NCI-H526 (cell line): Measurements from ENCODE around the gene MRPL30.
"Not testable (repeated sequence)": the region's sequence is repeated elsewhere in the genome, so short reads cannot be mapped to it uniquely, and the experiment has no call there.

ENCODE experiments used
- DNase-seq, 2 experiments: peaks; one replicate each; lab custom pipeline; 2025; lab: John Stamatoyannopoulos, UW

Gene MRPL30

DNA sequence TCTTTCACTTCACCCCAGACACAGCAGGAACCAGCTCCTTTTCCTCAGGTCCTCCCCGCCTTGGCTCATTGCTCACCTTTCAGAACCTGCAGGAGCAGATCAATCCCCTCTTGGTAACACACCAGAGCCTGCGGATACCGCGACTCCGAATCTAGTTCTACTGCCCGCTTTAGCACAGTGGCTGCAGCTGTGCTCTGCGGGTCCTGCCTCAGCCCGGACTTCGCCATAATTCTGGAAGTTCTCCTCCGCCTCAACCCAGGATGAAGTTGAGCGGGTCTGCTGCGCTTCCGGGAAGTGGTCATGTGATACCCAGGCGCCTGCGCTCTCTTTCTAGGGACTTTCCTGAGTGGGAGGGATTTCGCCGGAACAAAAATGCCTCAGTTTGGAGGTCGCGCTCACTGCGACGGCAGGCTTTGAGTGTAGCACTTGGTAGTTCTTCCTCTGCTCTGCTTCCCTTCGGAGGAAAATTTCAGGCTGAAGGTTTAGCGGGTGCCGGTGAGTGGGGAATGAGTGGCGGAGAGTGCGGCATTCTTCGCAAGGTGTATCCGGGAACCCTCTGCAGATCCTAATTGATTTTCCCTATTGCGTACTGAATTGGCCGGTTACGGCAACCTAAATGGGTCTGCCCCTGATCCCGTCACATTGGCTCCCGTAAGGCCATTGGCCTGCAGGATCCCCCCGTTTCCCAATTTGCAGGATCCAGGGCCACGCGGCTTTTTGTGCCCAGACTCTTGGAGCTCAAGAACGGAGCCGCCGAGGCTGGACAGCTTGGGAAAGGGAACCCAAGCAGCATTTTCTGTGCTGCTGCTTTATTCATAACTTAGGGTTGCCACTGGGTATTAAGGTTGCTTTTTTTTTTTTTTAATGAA is at the start of gene MRPL30, which contains the start of gene MITD1:
MRPL30 (plus strand) TSS at position 430 of the 869 bp plus-strand sequence. CDS start 5,020 bp downstream, outside the sequence.
MITD1 (minus strand) TSS at position 304 of the 869 bp plus-strand sequence; CDS start at position 227, 77 bp downstream.
- DNase-seq, result peak; percentile 93 to 97

DNA sequence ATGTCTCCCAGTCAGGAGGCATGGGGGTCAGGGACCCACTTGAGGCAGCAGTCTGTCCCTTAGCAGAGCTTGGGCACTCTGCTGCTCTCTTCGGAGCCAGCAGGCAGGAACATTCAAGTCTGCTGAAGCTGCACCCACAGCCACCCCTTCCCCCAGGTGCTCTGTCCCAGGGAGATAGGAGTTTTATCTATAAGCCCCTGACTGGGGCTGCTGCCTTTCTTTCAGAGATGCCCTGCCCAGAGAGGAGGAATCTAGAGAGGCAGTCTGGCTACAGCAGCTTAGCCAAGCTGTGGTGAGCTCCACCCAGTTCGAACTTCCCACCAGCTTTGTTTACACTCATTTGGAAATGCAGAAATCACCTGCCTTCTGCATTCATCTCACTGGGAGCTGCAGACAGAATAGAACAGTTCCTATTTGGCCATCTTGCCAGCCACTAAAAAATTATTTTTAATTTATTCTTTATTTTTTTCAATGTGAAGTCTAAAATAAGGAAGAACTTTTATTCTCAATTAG is 45.9 kb upstream of the MRPL30 start:
- not testable (repeated sequence) for DNase-seq

DNA sequence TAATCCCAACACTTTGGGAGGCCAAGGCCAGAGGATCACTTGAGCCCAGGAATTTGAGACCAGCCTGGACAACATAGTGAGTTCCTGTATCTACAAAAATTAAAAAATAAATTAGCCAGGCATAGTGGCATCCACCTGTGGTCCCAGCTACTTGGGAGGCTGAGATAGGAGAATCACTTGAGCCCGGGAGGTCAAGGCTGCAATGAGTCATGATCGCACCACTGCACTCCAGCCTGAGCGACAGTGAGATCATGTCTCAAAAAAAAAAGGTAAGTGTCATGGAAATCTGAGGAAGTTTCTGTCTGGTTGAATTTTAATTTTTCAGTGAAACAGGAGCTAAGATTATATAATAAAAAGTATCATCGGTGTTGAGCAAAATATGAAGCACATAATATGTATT is 42.0 kb upstream of the MRPL30 start:
- no peak for DNase-seq

DNA sequence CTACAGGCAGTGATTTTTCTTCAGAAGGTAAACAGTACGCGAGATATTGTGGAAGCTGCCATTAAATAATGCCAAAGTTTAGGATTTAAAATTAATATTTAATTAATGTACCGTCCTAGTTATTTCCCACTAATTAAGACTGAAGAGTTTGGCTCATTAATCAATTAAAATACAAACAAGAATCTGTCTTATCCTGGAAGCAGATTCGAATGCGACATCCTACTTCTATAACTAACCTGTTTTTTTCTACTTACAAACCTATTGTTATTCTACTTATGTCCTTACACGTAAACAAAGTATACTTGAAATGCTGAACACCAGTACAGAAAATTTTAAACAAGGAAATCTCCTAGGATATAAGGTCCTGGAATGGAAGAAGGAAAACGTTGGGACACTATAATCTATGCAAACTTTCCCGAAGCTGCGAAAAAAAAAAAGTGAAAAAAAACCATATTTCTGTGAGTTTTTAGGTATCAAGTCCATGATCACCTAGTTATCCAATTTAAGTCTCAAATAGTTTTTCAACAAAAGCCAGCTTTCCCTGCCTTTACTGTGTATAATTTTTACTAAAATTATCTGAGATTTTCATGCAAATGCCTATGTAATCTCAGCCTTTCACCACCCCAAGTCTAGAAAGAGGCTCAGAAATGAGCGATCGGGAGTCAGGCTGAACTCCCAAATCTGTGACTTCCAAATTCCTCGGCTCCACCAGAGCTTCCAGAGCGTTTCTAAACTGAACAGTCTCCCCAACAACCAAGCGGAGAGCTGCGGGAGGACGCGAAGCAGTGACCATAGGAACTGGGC is 40.7 kb upstream of the MRPL30 start:
- DNase-seq, result peak in 1 of 2 experiments; percentile 40

DNA sequence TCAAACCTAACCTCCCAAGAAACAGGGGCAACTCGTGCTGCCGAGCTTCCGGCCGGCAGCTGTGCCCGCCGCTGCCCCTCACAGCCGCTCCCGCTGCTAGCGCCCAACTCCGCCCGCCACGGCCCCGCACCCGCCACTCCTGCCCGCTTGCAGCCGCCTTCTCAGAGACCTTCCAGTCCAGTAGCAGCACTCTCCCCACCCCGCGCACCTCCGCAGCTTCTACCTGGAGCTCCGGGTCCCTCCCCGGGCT is 40.2 kb upstream of the MRPL30 start:
- no peak for DNase-seq

DNA sequence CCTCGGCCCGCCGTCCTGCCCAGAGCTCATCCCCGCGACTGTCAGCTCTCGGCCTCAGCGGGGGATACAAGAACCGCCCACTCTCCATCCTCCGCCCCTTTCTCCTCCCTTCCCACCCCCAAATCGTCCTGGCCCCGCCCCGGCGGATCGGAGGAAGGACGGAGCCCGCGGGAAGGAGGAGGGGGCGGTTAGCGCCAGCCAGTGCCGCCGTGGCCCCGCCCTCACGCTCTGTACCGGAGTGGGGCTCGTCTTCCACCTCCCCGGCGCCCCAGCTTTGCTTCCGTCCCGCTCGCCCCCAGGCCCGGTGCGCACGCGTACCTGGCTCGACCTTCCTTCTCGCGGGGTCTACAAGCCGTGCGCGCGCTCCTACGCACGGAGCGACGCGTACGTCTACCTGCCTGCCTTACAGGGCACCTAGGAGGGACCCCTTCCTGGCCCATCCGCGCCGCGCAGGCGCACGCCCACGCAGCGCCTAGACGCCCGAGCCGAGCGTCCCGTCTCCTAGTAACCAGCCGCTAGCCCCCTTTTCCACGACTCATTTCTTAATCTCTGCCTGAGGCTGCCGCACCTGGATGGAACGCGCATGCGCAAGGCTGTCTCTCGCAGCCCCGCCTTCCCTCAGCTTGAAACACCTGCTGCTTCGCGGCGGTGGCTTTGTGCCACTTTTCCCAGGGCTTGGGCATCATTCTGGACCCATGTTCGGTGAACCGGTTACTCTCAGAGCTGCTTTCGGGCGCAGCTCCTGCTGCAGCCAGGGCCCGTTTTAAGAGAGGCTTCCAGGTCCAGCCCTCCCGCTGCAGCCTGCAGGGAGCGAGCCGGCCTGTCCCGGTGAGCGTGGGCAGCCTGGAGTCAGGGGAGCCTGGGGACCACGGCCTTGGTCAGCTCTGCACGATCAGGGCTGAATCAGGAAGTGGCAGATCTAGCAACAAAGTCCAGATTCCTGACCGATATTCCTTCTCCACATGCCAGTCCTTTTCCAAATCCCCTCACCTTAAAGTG is 39.6 kb upstream of the MRPL30 start, which contains the start of gene C2orf15:
C2orf15 (plus strand) TSS at position 598 of the 999 bp plus-strand sequence. CDS start 8,852 bp downstream, outside the sequence.
- peak; percentile 96 to 98 for DNase-seq

DNA sequence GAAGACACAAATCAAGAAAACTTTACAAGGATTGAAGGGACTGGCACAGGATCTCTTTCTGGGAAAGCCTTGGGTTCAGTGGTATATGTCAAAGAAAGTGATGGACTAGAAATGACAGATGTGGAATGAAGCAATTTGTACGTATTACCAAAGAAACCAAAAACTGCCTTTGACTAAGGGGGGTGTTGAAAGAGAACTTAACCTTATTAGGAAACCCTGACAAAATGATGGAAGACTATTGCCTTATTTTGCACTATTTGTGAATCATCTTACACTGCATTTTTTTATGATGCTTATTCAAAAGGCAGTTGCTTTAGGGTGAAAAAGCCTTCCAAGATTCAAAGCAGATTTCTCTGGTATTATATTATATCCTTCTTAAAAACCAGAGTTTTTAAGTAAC is 30.3 kb upstream of the MRPL30 start:
- DNase-seq, result no peak

DNA sequence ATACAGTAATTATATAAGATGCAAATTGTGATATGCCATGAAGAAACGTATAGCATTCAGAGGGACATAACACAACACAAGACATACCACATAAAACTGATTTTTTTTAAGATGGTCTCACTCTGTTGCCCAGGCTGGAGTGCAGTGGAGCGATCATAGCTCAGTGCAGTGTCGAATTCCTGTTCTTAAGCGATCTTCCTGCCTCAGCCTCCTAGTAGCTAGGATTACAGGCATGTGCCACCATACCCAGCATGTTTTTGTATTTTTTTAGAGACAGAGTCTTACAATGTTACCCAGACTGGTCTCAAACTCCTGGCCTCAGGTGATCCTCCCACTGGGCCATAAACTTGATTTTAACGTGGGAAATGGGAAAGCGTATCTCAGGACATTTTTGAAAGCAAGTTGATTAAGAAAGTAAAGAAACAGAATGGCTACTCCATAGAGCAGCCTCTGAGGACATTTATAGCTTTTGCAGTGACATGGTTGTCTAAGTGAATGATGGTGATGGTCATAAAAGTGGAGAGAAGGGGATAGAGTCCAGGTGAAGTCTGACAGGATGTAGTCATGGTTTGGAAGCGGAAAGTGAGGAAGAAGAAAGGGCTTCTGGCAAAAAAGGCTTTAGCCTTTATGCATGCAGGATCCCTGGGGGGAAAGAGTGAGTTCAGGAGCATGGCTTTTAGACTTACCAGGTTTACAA is 28.6 kb upstream of the MRPL30 start:
- DNase-seq, result no peak

DNA sequence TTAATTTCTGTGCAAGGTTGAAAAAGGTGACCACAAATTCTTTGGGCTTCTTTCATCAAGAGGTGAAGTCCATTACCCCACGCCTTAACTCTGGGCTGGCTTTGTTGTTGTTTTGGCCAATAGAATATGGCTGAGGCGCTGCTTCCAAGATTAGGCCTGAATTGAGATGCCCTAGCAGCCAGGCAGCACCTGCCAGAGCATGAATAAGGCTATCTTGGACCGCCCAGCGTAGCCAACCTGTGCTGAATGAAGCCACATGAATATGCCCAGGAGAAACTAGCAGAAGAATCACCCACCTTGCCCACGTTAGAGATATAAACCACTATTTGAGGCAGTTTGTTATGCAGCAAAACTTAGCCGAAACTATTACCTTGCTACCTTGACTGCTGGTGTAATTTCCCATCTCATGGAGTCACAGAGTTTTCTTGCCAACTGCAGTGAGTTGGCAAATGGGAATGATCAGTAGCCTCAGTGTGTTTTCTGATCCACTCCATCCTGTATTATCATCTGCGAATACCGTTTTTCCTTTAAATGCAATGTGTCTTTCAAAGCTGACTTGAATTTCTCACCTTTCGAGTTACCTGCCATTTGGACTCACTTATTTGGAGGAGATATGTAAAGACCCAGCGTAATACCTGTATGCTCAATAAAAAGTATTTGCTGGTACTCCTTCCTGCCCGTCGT is 26.9 kb upstream of the MRPL30 start:
- DNase-seq, result no peak

DNA sequence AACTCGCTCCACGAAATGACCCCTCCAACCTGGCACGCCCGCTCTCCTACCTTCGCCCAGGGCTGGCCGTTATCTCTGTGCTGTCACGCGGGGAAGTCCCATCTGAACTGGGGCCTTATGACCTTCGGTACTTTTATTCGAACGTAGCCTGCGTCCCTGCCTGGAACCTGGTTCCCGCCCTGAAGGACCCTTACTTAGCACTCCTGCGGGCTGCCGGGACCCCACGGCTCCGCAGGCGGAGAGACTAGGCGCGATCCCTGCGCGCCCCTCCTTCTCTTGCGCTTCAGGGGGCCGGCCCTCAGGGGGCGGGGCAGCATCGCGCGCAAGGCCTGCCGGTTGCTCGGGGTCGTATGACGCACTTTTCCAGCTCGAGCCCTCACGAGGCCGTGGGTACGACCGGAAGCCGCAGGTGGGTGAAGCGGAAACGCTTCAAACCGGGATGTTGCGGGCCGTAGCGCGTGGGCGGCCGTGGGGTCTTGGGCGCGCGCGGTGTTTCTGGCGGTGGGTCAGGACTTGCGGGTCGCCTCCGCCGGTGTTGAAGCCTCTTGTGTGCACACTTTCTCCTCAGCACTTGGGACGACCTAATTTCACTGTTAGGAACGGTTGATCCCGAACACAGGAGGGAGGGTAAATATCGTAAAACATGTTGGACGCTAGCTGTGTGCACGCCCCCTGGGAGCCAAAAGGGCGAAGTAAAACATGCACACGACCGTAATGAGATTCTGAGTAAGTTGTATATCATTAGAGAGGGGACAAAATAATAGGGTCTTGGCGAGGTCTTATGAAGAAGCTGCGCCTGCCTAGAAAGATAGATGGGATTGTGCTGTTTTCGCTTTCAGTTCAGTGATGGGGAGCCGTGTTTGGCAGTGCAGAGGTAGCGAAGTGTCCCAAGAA is 26.1 kb upstream of the MRPL30 start, which contains the start of the genes LIPT1 and TSGA10:
LIPT1 (plus strand) TSS at position 325 of the 894 bp plus-strand sequence. CDS start 6,991 bp downstream, outside the sequence.
TSGA10 (minus strand) TSS at position 300 of the 894 bp plus-strand sequence. CDS start 45,503 bp downstream, outside the sequence.
- peak; percentile 80 to 97 for DNase-seq

DNA sequence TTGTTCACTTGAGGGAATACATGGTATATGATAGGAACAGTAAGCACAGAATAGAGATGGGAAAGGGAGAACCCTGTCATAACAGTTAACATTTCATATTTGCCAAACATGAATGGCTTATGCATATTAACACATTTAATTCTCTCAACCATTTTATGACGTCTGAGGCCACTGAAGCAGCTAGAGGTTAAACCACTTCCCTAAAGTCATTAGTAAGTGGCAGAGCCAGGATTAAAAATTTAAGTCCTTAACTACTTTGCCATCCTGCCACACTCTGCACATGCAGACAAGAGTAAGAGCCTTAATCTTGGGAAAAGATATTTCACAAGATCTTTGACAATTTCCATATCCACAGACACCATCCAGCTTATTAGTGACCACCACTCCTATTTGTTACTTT is 24.1 kb upstream of the MRPL30 start:
- no peak for DNase-seq

DNA sequence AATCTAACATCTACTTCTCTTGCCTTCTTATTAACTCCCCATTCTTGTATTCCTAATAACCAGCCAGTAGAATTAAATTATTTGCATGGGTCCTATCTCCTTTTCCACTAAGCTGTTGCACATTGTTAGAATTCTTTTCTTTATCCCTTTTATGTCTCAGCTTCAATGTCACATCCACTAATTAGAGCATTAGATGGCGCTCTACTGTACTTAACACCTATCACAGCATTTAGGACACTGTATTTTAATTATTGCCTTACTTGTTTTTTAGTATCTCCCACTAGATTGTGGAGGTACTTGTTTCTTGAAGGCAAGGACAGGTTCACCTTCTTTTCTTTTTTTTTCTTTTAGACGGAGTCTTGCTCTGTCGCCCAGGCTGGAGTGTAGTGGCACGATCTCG is 22.4 kb upstream of the MRPL30 start:
- DNase-seq, result no peak

DNA sequence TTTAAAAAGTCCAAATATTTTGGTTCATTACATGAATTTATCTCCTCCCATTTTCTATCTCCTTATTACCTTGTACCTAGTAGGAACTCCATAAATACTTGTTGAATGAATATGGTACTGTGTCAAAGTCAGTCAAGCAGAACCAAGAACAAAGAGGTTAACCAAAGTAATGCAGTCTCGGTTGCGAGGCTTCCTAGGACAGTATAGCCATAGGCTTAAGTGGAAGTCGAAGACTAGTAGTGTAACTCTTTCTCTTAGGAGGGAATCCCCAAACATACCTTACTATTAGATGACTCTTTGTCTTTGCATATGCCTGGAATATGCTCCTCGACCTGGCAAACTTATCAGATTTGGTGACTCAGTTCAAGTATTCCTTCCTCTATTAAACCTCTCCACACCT is 21.4 kb upstream of the MRPL30 start:
- DNase-seq, result no peak

DNA sequence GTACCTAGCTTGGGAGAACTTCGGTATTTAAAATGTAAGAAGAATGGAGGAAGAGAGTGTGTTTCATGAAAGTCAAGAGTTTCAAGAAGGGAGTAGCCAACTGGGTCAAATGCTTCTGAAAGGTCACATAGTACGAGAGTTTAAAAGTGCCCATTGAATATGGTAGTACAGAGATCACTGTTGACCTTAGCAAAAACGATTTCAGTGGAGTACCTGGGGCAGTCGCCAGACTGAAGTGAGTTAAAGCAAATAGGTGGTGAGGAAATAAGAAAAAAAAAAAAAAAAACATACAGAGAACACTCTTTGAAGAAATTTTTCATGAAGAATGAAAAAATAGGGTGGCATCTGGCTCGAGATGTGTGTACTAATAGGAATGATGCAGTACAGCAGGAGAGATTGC is 14.8 kb upstream of the MRPL30 start:
- no peak for DNase-seq

DNA sequence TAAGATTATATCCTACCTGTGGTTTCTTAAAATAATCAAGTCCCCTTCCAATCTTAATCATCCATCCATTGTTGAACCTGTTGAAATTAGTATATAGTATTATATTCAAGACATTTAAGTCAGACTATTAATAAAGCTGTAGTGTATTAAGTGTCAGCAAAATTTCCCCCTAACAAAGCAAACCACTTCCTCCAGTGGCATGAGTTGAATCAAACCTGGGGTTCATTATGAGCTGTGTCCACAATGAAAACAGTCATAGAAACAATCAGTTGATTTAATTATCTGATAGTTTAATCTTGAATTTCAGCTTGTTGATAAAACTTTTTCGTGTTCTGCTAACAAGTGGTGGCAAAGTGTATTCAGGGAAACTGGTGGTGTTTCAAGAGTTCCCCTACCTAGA is 11.4 kb upstream of the MRPL30 start:
- DNase-seq, result no peak

DNA sequence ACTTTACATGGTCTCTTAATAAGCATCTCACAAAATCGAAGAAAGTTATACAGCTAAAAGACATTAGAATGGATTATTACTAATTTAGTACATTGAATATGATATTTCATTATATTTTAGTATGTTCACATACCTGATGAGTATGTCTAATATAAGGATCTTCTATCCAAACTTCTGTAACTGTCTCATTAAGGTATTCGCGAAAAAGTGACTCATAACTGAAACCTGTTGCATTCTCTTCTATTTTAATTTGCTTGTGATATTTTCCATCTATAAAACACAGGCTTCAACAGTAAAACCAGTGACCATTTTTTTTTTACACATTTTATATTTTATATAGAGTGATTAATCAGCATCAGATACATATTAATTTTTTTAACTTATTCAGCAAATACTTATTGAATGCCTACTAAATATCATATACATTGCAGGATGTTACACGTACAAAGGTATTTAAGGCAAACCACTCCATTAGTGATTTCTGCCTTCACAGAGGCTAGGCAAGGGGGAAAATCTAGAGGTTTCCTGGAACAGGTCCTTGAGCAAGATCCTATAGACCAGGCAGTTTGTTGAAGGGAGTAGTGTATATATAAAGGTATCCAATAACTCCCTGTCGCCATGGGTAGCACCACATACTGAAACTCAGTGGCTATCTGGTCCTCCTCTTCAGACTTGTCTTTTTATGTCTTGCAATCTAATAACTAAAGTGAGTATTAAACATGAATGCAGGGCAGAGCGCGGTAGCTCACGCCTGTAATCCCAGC is 9.4 kb upstream of the MRPL30 start:
- no peak for DNase-seq

DNA sequence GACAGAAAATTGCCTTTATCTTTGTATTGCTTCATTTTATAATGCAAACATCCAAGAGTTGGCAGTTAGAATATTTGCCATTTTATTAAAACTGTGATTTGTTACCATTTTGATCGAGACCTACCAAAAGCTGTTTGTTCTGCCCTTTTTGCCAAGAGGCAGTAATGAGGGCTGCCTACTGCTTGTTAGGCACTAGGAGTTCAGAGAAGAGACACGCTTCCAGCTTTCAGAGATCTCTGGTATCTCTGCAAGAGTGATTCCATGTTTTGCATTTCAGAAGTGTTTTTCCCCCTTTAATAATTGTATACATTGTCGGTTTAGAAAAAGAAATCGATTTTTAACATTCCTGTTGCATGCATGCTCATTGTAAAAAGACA is 628 bp downstream of the MRPL30 start:
- DNase-seq, result no peak

DNA sequence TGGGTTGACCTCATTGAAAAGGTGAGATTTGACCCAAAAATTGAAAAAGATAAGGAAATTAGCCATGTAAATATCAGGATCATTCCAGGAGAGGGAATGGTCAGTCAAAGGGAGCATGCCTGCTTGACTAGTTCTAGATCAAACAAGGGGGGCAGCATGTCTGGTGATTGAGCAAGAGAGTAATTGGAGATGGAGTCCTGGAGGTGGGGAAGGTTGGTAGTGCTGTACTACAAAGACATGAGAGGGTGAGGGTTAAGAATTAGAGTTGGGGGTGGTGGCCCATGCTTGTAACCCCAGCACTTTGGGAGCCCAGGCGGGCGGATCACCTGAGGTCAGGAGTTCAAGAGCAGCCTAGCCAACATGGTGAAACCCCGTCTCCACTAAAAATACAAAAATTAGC is 2.0 kb downstream of the MRPL30 start:
- no peak for DNase-seq
